Measurements from ENCODE around the gene SCARB1.

The SCARB1 gene

DNA sequence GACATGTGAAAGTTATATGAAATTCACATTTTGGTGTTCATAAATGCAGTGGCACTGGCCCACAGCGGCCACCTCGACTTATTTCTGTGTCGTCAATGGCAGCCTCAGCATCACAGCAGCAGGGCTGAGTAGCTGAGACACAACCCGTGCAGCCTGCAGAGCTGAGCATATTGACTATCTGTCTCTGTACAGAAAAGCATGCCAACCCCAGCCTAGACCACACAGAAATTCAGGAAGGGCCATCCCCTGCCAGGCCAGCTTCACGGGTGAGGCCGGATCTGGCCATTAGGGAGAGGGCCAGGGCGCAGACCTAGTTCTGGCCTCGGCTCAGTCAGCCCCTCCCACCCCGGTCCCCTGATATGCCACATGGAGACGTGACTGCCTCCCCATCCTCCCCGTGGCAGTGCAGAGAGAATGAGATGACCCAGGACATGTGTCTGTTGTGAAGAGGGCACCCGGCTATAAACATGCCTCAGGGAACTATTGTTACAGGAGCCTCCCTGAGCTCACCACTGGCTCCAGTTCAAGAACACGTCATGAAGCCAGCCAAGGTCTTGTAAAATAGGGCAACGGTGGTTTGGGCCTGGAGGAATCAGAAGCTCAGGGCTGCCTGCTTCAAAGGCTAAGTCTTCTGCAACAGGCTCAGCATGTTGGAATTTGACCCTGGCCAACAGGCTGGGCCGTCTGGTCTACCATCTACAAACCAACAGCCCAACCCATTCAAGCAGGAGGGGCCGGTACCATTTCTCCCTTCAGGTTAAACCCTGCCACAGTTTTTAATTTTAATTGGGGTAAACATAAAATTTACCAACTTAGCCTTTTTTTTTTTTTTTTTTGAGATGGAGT, 25.5 kb downstream of the SCARB1 start:
- no peak for TF ChIP-seq ZFX (IDR thresholded peaks at IDR 0.05; ENCODE audit: borderline replicate concordance)
- no peak for TF ChIP-seq CTCF (IDR thresholded peaks at IDR 0.05)
- H3K27ac ChIP-seq, result peak overlapping the region; percentile 87

DNA sequence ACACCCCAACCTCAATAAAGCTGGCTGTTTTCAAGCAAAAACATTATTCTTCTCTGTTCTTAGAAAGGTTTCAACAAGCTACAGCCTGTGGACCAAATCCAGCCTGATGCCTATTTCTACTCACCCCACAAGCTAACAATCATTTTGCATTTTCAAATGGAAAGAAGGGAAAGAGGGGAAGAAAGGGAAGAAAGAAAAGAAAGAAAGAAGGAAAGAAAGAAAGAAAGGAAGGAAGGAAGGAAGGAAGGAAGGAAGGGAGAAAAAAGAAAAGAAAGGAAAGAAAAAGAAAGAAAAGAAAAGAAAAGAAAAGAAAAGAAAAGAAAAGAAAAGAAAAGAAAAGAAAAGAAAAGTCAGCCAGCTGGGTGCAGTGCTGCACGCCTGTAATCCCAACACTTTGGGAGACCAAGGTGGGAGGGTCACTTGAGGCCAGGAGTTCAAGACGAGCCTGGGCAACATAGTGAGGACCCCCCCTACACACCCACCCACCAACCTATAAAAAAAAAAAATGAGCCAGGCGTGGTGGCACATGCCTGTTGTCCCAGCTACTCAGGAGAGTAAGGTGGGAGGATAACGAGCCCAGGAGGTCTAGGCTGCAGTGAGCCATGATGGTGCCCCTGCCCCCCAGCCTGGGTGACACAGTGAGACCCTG, 26.3 kb downstream of the SCARB1 start:
- no peak for TF ChIP-seq ZFX (IDR thresholded peaks at IDR 0.05; ENCODE audit: borderline replicate concordance)
- TF ChIP-seq CTCF (IDR thresholded peaks at IDR 0.05), result no peak
- peak overlapping the region; percentile 87 for H3K27ac ChIP-seq

- TF ChIP-seq CTCF (IDR thresholded peaks at IDR 0.05) (no peak), ZFX (IDR thresholded peaks at IDR 0.05; ENCODE audit: borderline replicate concordance) (no peak)
- peak overlapping the region; percentile 87; the same call in 1 of the 2 replicates for H3K27ac ChIP-seq
Observed at GRCh38 chr12:124836759-124837158, 26.9 kb downstream of the SCARB1 start.

- H3K27ac ChIP-seq, result no peak overlapping the region
- TF ChIP-seq CTCF (IDR thresholded peaks at IDR 0.05), result no peak
- no peak for TF ChIP-seq ZFX (IDR thresholded peaks at IDR 0.05; ENCODE audit: borderline replicate concordance)
Observed at GRCh38 chr12:124835656-124836410, 27.8 kb downstream of the SCARB1 start.

- no peak overlapping the region for H3K27ac ChIP-seq
Observed at GRCh38 chr12:124834822-124835221, 28.8 kb downstream of the SCARB1 start.

DNA sequence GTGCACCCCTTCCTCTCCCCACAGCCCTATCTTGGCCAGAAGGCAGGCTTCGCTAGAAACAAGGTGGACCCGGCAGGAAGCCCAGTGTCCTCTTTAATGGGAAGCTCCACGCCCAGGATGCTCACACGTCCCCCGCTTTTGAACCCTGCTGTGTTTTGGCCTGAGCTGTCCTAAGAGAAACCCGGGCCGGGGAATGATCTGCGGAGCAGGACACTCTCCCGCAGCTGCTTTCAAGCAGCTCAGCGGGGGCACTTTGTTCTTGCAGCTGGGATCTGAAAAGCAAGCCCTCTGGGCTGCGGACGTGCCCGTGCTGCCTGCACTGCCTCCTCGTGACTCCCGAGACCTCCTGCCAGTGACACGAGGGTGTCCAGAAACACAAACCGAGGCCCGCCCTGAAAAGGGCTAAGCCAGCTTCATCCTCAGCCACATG, 30.0 kb downstream of the SCARB1 start:
- TF ChIP-seq ZFX (IDR thresholded peaks at IDR 0.05; ENCODE audit: borderline replicate concordance) (no peak), CTCF (IDR thresholded peaks at IDR 0.05) (no peak)
- no peak overlapping the region for H3K27ac ChIP-seq

More at GRCh38 chr12:124834822-124835221, 28.8 kb downstream of the SCARB1 start:
- TF ChIP-seq ZFX (IDR thresholded peaks at IDR 0.05; ENCODE audit: borderline replicate concordance), result no peak

GRCh38 chr12:124832856-124833255, 30.8 kb downstream of the SCARB1 start:
- no peak overlapping the region for H3K27ac ChIP-seq
- TF ChIP-seq CTCF (IDR thresholded peaks at IDR 0.05) (no peak), ZFX (IDR thresholded peaks at IDR 0.05; ENCODE audit: borderline replicate concordance) (no peak)

Measured in 22Rv1 (cell line).